Embryonic facial prominence (tissue), 1 donor: ENCODE results near the gene SETD1A.
A peak's percentile ranks its signal among the peaks of the same experiment; 100 is the strongest.
"Not testable (repeated sequence)": the region's sequence is repeated elsewhere in the genome, so short reads cannot be mapped to it uniquely, and the experiment has no call there.

Experiments used
- DNase-seq: peaks from one replicate; pipeline ENCODE4 v3.0.0-alpha.2; 2016; ENCODE audit errors: extremely low spot score

Gene SETD1A

GRCh38 chr16:30998852-30999761, 41.6 kb downstream of the SETD1A start:
- DNase-seq = no peak

GRCh38 chr16:31000671-31001382, 43.3 kb downstream of the SETD1A start:
- DNase-seq = no peak

- no peak for DNase-seq
Observed at GRCh38 chr16:31001507-31002249, 44.1 kb downstream of the SETD1A start.

DNA sequence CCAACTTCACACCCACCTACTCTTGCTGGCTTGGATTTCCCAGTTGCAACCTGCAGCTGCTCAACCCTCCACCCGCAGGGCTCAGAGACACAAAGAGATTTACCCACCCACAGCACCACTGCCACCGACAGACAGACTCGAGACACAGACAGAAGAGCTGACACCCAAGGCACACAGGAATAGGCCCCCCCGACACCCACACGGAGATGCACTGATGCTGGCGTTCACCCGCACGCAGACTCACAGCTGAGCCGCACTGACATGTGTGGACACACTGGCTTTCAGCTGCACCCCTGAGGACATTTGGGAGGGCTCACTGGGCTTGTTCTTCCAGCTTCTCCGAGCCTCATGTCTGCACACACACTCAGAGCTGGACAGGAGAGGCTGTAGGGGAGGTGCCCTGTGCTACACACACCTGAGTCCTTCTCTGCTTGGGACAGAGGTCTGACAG, 44.7 kb downstream of the SETD1A start:
- DNase-seq = no peak

- peak; percentile 16 for DNase-seq
Observed at GRCh38 chr16:31002862-31003341, 45.3 kb downstream of the SETD1A start.

- no peak for DNase-seq
Observed at GRCh38 chr16:31003744-31004143, 46.2 kb downstream of the SETD1A start.

DNA sequence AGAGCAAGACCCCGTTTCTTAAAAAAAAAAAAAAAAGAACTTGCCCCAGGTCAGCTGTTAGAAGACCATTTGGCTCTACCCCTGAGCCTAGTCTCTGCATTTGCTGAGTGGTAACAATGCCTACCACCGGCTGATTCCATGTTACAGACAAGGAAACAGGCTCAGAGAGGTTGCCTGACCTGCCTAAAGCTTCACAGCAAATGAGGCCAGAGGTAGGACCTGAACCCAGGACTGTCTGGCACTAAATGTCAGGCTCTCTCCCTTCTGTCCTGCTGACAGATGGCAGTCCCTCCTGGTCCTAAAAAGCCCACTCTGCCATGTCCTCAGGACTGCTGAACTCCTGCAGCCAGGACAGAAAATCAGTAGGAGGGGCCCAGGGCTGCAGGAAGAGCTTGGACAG, 47.1 kb downstream of the SETD1A start:
- no peak for DNase-seq

- no peak for DNase-seq
Observed at GRCh38 chr16:31005350-31006085, 48.0 kb downstream of the SETD1A start.

DNA sequence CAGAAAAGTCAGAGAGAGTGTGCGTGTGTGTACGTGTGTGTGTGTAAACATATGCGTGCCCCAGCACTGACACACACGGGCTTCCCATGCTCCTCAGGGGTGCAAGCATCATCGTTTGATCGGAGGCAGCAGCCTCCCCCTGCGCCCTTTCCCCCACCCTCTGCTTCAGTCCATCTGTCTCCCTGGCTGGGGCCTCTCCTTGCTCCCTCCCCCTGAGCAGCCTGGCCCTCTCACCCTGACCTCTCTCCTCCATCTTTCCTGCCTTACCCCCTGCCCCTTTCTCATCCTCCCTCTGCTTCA, 48.5 kb downstream of the SETD1A start:
- DNase-seq = no peak

DNA sequence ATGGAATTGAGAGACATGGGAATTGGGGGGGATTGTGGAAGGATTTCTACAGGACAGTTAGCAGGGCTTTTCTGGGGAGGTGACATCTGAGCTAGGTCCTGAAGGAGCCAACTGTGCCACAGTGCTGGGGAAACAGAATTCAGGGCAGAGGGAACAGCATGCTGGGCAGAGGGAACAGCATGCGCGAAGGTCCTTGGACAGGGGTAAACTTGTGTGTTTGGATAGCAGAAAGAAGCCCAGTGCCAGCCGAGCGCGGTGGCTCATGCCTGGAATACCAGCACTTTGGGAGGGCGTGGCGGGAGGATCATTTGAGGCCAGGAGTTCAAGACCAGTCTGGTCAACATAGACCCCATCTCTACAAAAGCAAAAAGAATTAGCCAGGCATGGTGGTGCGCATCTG, 49.0 kb downstream of the SETD1A start:
- DNase-seq = no peak

- DNase-seq = no peak
Observed at GRCh38 chr16:31007684-31008083, 50.1 kb downstream of the SETD1A start.

DNA sequence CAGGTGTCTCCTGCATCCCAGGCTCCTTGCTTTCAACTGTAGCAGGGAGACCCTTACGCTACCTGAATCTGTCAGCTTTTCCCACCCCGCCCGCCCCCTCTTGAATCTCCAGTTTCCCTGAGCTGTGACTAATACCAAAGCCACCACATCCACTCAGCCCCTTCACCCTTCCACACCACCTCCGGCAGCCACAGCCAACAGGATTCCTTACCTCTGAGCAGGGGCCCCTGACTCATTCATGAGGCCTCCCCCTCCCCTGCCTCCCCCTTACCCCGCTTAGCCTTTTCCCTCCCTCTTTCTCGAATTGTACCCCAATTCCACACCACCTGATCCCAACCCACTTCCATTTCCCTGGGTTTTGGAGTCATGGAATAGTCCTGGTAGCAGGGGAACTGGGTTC, 50.6 kb downstream of the SETD1A start:
- DNase-seq = no peak

DNA sequence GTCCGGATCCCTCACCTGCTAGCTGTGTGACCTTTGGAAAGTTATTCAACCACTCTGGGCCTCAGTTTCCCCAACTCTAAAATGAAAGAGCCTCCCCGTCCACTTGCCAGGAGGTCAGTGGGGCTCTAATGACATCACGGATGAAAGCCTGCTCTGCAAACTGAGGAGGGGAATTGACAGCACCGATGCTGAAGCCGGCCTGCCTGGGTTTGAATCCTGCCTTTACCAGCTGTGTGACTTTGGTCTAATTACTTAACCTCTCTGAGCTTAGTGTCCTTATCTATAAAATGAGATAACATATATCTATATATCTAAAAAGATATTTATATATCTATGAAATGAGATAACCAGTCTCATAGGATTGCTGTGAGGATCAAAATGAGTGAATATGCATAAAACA, 51.0 kb downstream of the SETD1A start:
- DNase-seq = no peak

DNA sequence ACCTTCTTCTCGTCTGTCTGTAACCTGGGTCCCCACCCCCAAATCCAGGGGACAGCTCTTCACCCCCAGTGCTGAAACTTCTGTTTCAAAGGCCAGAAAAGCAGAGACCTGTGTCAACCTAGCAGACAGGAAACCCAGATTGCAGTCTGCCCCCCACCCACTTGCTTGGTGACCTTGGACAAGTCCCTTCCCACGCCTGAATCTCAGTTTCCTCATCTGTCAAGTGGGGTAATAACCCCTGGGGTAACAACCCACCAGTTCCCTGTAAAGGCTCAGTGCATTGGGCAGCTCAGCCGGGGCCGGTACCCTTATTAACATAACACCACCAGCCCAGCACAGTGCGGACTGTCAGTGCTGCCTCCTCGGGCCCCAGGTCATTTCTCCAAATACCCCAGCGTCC, 51.6 kb downstream of the SETD1A start:
- DNase-seq = no peak

GRCh38 chr16:31009894-31010584, 52.5 kb downstream of the SETD1A start:
- DNase-seq = no peak

DNA sequence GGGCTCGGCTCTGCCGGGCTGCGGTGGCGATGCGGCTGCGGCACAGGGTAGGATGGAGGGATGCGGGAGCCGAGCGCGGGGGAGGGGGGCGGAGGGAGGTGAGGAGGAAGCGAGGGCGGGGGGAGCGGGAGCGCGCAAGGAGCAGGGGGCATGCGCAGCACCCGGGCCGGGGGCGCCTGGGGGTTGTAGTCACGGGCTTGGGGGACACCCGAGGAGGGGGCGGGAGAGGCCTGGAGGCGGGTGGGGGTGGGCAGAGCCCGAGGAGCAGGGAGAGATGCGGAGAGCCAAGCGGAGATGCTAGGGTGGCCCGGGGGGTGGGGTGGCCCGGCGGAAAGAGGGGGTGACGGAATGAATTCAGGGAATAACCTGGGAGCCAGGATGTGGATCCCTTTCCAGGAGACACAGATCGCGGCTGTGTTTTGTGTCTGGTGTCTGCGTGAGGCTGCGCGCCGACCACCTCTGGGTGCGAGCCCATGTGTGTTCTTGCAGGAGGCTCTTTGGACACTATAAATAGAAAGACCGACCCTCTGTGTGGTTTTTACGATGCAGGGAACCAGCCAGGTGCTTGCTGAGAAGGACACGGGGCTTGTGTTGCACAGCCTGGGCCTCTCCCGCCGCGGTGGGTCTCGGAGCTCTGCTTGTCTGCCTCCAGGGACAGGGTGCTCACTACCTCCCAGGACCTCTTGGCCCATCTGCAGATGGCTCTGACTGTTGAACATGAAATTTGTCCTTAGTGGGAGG, 53.2 kb downstream of the SETD1A start, which contains the start of gene STX1B:
STX1B (minus strand) TSS at position 54 of the 741 bp plus-strand sequence. CDS start 242 bp downstream, outside the sequence.
- DNase-seq = peak; percentile 53

- DNase-seq = not testable (repeated sequence)
Observed at GRCh38 chr16:31011815-31012214, 54.3 kb downstream of the SETD1A start.

DNA sequence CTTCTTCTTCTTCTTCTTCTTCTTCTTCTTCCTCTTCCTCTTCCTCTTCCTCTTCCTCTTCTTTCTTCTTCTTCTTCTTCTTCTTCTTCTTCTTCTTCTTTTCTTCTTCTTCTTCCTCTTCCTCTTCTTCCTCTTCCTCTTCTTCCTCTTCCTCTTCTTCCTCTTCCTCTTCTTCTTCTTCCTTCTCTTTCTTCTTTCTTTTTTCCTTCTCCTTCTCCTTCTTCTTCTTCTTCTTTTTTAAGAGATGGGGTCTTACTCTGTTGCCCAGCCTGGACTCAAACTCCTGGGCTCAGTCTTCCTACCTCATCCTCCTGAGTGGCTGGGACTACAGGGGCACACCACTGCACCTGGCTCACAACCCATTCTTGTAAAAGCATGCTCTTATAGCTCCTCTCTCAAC, 55.7 kb downstream of the SETD1A start:
- DNase-seq = not testable (repeated sequence)

GRCh38 chr16:31016018-31016417, 58.5 kb downstream of the SETD1A start:
- DNase-seq = no peak

DNA sequence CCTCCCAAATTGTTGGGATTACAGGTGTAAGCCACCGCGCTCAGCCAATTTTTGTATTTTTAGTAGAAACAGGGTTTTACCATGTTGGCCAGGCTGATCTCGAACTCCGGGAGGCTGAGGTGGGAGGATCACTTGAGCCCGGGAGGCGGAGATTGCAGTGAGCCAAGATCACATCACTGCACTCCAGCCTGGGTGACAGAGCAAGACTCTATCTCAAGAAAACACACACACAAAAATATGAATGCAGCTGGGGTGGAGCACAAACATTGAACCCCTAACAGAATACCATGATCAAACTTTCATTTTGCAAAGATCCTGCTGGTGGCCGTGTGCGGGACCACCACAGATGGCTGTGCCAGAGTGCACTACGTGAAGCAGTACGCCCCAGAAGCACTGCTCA, 60.2 kb downstream of the SETD1A start:
- DNase-seq = not testable (repeated sequence)
